ENCODE data around the gene LIPG. TPM values are rescaled to one million over a fixed set of nuclear protein-coding genes. Genes with fewer than 3 reads are reported as not detected.
"Not testable (repeated sequence)": the region's sequence is repeated elsewhere in the genome, so short reads cannot be mapped to it uniquely, and the experiment has no call there.

The LIPG gene
- total RNA-seq, 2 donors from 2014 or later: 0.36 to 28.5 TPM

DNA sequence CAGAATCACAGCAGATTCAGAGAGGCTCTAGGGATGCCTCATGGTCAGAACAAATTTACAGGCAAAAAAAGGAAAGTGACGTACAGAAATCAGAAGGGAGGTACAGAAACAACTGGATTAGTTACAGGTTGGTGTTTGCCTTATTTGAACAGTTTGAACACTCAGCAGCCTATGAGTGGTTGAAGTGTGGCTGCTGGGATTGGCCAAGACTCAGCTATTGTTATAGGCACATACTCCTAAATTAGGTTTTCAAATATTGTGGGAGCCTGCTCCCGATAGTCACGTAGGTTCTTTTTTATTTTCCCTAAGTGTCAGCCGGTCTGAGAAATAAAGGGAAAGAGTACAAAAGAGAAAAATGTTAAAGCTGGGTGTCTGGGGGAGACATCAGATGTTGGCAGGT, 8.9 kb upstream of the LIPG start:
- TF ChIP-seq POLR2A (IDR thresholded peaks at IDR 0.05) (no peak), POLR2AphosphoS5 (IDR thresholded peaks at IDR 0.05) (no peak)
- TF ChIP-seq, protein P1, sequence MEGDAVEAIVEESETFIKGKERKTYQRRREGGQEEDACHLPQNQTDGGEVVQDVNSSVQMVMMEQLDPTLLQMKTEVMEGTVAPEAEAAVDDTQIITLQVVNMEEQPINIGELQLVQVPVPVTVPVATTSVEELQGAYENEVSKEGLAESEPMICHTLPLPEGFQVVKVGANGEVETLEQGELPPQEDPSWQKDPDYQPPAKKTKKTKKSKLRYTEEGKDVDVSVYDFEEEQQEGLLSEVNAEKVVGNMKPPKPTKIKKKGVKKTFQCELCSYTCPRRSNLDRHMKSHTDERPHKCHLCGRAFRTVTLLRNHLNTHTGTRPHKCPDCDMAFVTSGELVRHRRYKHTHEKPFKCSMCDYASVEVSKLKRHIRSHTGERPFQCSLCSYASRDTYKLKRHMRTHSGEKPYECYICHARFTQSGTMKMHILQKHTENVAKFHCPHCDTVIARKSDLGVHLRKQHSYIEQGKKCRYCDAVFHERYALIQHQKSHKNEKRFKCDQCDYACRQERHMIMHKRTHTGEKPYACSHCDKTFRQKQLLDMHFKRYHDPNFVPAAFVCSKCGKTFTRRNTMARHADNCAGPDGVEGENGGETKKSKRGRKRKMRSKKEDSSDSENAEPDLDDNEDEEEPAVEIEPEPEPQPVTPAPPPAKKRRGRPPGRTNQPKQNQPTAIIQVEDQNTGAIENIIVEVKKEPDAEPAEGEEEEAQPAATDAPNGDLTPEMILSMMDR (IDR thresholded peaks at IDR 0.05): no peak
- Histone ChIP-seq H3K27ac (no peak overlapping the region), H3K27me3 (replicated peaks; ENCODE audit: insufficient read depth) (no peaks in the 10 kb centered on the region), H3K4me1 (replicated peaks) (no peaks in the 10 kb centered on the region), H3K36me3 (no peaks in the 10 kb centered on the region), H3K4me3 (no peak overlapping the region), H3K9me3 (no peaks in the 10 kb centered on the region)
- intact Hi-C loops (cut with DNase I): no loop called here
- no peak for DNase-seq (ENCODE audit: low spot score)
- WGBS: 85% methylated on average over 4 of the region's 4 CpGs

DNA sequence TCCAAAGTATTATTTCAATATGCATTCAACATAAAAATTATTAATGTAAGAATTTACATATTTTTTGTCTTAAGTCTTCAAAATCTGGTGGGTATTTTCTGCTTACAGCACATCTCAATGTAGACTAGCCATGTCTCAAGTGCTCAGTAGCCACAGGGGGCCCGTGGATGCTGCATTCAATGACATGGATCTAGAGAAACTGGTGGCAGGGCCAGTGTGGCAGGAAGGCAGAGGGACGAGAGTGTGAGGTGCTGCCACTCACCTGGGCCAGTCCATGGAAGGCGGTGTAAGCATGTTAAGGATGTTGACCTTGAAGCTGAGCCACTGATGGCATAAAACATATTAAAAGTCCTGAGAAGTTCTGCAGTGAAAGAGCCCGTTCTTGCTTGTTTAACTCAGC, 6.2 kb upstream of the LIPG start:
- Histone ChIP-seq H3K4me3 (no peak overlapping the region), H3K9me3 (no peaks in the 10 kb centered on the region), H3K27me3 (replicated peaks; ENCODE audit: insufficient read depth) (no peaks in the 10 kb centered on the region), H3K36me3 (no peaks in the 10 kb centered on the region), H3K4me1 (replicated peaks) (no peaks in the 10 kb centered on the region), H3K27ac (no peak overlapping the region)
- DNase-seq (ENCODE audit: low spot score): no peak
- intact Hi-C loops (cut with DNase I): no loop called here
- 91% methylated on average over 4 of the region's 4 CpGs for WGBS
- TF ChIP-seq POLR2A (IDR thresholded peaks at IDR 0.05) (no peak), POLR2AphosphoS5 (IDR thresholded peaks at IDR 0.05) (no peak)
- TF ChIP-seq, protein P1 (IDR thresholded peaks at IDR 0.05): no peak

DNA sequence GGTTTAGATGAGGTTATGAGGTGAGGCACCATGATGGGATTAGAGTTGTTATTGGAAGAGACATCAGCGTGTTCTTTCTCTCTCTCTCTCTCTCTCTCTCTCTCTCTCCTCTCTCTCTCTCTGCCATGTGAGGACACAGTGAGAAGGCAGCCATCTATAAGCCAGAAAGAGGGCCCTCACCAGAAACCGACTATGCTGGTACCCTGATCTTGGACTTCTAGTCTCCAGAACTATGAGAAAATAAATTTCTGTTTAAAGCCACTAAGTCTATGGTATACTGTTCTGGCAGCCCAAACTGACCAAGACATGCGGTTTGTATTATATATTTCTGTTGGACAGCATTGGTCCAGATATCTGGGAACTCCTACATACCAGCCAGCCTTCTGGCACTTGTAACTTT, 3.5 kb upstream of the LIPG start:
- intact Hi-C loops (cut with DNase I): loop anchor here (2.0 kb wide), 1 partner anchor 210 kb away; no protein-coding TSS in a partner anchor
- DNase-seq (ENCODE audit: low spot score): no peak
- 77% methylated on average over 3 of the region's 3 CpGs for WGBS
- Histone ChIP-seq H3K9me3 (no peaks in the 10 kb centered on the region), H3K4me1 (replicated peaks) (peaks cover 15% of the 10 kb centered on the region), H3K4me3 (no peak overlapping the region), H3K27me3 (replicated peaks; ENCODE audit: insufficient read depth) (no peaks in the 10 kb centered on the region), H3K36me3 (no peaks in the 10 kb centered on the region), H3K27ac (no peak overlapping the region)
- TF ChIP-seq POLR2AphosphoS5 (IDR thresholded peaks at IDR 0.05): no peak

DNA sequence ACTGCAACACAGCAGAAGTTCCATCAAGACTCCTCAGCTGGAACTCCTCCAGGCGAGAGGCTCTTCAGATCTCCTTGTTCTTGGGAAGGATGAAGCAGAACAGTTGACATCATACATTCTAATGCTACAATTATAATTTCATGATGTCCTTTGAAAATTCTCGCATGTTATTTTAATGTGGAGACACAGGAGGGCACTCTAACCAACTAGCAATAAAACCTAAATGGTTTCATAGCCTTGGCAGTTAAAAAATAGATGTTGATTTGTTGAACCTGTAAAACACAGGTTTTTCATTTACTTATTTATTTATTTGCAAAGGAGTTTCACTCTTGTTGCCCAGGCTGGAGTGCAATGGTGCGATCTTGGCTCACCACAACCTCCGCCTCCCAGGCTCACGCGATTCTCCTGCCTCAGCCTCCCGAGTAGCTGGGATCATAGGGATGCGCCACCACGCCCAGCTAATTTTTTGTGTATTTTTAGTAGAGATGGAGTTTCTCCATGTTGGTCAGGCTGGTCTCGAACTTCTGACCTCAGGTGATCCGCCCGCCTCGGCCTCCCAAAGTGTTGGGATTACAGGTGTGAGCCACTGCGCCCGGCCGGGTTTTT, 2.4 kb upstream of the LIPG start:
- intact Hi-C loops (cut with DNase I): loop anchor here (2.0 kb wide), 1 partner anchor 209 kb away; no protein-coding TSS in a partner anchor
- H3K4me1 ChIP-seq (replicated peaks): peaks cover 15% of the 10 kb centered on the region
- not testable (repeated sequence) for H3K27me3 ChIP-seq (replicated peaks; ENCODE audit: insufficient read depth); H3K36me3 ChIP-seq; H3K9me3 ChIP-seq; H3K4me3 ChIP-seq; H3K27ac ChIP-seq; DNase-seq (ENCODE audit: low spot score)
- 68% methylated on average over 16 of the region's 16 CpGs for whole genome bisulfite sequencing
- TF ChIP-seq, protein P1 (IDR thresholded peaks at IDR 0.05): peak in 3 of 4 experiments; percentile 39 to 80 (median 66)
- peak; percentile 49 for TF ChIP-seq POLR2AphosphoS5 (IDR thresholded peaks at IDR 0.05)

DNA sequence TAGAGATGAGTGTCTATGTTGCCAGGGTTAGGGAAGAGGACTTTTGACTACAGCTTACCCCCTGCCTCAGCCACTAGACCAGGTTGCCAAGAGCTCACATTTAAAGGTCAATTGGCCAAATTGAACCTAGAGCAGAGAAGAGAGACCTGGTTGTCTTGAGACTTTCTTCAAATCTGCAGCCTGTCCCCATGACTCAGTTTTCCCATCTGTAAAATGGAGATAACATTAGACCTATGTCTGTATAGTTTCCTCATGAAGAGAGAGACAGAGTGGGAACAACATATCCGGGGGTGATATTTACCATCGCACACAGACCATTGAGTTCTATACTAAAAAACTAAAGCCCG, 1.6 kb upstream of the LIPG start:
- intact Hi-C loops (cut with DNase I): loop anchor here (5.0 kb wide), 1 partner anchor 62 kb away; no protein-coding TSS in a partner anchor
- H3K9me3 ChIP-seq: no peaks in the 10 kb centered on the region
- TF ChIP-seq, protein P1 (IDR thresholded peaks at IDR 0.05): no peak
- TF ChIP-seq POLR2AphosphoS5 (IDR thresholded peaks at IDR 0.05): no peak
- TF ChIP-seq POLR2A (IDR thresholded peaks at IDR 0.05): no peak
- no peak for DNase-seq (ENCODE audit: low spot score)
- no peak overlapping the region for H3K27ac ChIP-seq
- no peaks in the 10 kb centered on the region for H3K36me3 ChIP-seq
- 4% methylated on average over 3 of the region's 3 CpGs for WGBS
- no peaks in the 10 kb centered on the region for H3K27me3 ChIP-seq (replicated peaks; ENCODE audit: insufficient read depth)
- no peak overlapping the region for H3K4me3 ChIP-seq
- H3K4me1 ChIP-seq (replicated peaks): peaks cover 15% of the 10 kb centered on the region

Measured in prostate gland (tissue), 2 donors.